Embryonic facial prominence (tissue), 1 donor: ENCODE measurements around the gene GALNT2.

ENCODE experiments used
- DNase-seq: peaks from one replicate; pipeline ENCODE4 v3.0.0-alpha.2; 2016; ENCODE audit errors: extremely low spot score

GALNT2 gene

DNA sequence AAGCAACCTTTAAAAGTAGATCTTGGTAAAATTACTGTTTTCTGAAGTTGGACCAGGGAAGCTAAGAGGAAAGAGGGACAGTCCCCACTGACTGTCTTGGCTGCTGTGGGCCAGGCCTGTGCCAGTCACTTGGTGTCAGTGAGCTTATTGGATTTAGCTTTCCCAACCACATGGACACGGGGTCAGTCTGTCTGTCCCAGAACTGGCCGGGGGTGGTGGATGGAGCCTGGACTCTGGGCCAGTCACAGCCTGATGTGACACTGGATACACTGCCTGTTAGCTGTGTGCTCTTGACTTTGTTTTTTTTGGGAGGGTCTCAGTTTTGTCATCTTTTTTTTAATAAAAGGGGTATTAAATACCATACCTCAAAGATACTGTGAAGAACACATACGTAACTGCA is 96.7 kb downstream of the GALNT2 start:
- DNase-seq: no peak

DNA sequence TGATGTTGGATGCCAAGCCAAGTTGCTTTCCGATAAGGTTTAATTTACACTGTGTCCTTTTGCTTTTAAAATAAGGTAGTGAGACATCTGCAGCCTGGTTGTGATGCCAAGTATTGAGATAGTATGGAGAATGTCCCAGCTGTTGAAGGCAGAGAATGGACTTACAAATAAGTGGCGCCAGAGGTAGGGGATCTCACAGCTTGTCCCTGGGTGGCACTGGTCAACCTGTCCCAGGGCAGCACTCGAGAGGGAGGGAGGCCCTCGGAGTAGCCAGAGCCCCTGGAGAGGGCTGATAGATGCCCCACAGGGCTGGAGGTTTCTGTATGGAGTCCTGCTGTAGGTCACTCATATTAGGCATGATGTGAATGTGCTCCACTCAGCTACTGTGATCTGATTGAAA is 98.5 kb downstream of the GALNT2 start:
- no peak for DNase-seq

DNA sequence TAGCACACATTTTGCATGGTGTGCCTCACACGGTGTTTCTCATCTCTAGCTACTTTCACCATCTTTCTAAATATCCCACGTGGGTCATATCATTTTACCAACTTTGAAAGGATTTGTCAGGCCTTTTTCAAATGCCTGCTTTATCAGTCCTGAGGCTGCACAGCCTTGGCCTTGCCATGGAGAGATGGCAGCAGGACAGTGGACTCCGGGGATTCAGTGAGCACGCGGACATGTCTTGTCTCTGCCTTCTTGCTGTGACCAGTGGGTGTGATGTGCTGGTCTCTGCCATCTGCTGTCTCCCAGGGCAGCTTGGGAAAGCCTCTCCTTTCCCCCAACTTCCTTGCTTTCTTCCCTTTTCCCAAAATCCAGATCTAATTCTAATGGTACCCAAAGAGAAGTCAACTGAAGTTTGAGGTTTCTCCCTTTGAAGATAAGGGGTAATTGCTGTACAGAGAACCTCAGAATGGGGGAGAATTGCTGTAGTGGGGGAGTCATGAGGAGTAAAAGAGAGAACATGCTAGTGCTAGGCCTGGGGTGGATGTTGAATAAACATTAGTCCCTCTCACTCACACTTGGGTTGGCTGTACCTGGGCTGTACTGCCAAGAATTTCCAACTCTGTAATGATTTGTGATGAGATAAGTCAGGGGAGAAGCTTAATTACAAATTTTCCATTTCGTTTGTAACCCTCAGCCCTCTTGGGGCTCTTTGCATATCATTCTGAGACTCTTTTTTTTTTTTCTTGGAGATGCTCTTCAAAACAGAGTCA is 99.5 kb downstream of the GALNT2 start:
- DNase-seq: no peak

DNA sequence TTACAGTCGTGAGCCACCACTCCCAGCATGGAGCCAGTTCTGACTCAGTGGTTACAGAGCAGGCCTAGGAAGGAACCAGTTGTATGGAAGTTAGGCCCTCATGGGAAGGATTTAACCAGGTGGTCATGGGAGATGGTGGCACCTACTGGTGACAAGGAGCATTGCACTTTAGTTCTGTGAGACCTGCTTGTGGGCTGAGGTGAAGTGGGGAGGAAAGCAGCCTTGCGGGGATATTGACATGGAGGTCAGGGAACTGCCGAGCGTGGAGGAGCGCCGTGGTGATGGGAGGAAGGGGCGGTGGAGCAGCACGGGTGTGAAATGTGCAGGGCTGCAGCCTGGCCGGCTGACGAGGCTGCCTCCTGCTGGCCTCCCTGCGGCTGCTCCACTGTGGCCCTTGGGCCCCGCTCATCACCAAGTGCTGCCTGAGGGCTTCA is 100.4 kb downstream of the GALNT2 start:
- DNase-seq: no peak

DNA sequence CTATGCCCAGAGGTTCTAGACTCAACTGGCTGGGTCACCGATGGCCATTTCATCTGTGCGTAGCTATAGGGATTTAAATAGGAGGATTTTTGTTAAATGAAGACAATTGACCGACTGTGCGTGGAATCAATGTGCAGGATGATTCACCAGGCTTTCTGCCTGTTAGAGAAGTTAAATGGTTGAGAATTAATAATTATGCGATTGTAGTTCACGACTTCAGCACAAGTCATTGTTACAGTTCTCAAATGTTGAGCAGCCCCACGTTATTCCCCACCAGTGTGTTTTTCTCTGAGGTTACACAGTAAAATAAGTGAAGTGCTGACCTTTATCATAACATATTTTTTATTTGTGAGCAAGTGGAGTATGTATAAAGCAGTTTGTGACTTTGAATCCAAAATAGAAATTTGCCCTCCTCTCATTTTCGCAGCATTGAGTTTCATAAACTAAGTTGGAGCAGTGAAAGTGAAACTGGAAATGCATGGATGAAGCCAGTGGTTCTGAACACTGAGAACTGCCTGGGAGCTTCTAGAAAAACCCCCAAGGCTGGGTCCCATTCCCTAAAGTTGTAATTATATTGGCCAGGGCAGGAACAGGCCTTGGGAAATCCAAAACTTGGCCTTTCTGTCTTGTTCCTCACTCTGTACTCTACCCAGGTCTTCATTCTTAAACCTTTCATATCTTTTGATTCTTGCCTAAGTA is 102.6 kb downstream of the GALNT2 start:
- DNase-seq: no peak

DNA sequence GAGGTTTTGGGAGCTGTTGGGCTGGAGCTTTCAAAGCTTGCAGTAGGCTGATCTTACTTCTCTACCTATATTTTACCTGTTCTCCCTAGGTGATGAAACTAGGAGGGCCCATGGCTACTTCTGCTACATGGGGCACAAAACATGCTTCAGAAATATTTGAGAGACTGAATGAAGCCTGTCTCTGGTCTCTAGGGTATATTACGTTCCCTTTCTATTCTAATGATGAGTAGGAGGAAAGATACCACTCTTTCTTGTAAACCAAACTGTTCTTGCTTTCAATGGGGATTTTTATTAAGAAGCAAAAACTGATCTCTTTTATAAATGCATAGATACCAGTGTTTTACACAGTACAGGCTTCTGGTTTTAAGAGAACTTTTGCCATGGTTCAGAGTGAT is 103.1 kb downstream of the GALNT2 start:
- DNase-seq: no peak

DNA sequence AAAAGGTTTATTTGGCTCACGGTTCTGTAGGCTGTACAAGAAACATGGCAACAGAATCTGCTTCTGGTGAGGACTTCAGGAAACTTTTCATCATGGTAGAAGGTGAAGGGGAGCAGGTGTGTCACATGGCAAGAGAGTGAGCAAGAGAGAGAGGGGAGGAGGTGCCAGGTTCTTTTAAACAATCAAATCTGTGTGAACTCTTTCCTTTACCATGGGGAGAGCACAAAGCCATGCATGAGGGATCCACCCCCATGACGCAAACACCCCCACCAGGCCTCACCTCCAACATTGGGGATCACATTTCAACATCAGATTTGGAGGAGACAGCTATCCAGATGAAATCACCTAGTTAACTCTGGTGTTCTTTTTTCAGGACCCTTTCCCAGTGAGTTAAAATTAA is 103.6 kb downstream of the GALNT2 start:
- no peak for DNase-seq

DNA sequence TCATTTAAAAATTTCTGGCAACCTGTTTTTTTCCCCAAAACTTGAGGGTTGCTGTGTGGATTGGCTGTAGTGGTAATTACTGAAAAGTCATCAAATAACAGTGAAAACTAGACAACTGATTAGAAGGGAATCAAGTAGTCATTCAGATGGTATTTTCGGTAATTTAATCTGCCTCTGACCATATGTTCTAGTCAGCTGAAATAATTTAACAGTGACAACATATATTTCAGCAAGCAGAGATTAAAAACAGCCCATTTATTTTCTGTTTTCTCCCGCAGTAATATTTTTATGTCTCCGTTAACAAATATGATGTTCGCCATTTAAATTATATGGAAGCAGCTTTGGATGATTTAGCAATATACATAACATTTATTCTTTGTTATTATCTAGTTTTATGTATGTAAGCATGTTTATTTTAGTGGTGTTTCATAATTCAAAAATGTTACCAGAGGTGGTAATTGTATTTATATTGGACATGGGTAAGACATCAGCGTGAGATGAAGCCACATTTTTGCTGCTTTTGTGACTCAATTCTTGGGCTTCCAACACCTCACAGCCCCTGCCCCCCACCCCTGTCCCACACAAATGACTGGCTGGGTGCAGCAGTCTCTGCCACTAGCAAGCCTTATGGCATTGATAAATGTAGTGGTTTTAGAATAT is 104.4 kb downstream of the GALNT2 start:
- DNase-seq: no peak

DNA sequence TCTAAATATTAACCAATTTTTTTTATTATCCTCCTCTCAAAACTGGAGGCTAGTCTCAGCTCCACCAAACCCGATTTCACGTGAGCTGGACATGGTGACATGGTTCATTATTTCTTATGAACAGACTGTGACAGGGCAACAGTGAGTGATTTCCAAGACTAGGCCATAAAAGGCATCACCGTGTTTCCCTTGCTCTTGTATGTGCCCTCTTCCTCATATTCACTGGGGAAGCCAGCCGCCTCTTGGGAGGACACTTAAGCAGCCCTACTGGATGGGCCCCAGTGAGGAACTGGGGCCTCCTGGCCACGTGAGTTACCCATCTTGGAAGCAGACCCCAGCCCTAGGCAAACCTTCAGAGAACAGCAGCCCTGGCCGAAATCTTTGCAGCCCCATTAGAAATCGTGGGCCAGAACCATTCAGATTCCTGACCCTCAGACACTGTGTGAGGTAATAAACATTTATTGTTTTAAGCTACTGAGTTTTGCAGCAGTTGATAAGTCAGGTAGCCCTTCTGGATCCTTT is 105.0 kb downstream of the GALNT2 start:
- no peak for DNase-seq

DNA sequence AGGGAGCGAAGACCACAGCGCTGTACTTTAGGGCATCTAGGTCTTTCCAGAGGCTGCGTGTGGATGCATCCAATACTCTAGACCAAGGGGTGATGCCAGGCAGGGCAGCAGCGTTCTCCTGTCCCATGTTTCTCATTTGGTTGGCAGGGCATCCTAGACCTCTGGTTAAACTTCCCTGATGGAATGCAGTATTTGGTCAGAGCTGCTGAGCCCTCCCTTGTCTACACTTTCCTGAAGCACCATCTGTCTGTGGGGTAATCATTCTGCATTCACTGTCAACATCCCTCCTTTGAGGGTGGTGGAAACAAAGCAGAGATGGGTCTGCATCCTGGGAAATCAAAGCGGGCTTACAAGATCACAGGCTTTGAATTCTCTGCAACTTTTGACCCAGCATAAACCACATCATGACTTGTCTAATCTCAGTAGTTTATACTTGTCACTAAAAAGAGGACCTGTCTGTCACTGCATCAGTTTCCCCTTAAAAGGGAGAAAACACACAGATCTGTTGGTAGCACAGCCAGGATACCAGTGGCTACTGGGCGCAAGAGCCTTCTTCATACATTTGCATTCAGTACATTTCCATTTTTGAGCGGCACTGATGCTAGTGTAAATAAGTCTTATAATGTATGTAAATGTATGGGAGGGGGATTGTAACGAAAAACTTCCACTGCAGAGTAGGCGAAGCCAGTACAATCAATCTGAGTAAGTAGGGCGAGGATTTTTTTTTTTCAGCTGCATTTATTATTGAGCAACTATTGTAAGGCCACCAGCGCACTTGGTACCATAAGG is 106.3 kb downstream of the GALNT2 start:
- no peak for DNase-seq

DNA sequence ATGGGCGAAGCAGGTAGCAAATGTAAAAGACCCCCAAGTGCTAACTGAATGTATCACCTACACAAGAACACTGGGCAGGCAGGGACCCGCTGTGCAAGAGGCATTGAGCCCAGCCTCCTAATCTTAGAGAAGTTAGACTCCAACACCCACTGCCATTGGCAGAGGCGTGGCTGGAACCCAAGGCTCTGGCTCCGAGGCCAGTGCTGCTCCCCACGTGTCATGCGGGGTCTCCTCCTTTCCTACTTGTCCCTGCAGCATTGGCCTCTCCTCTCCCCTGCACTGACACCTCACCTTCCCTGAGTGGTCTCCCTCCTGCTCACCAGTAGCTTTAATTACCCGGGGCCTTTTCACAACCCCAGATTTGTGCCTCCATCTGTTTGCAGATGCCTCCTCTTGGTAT is 107.0 kb downstream of the GALNT2 start:
- DNase-seq: no peak

DNA sequence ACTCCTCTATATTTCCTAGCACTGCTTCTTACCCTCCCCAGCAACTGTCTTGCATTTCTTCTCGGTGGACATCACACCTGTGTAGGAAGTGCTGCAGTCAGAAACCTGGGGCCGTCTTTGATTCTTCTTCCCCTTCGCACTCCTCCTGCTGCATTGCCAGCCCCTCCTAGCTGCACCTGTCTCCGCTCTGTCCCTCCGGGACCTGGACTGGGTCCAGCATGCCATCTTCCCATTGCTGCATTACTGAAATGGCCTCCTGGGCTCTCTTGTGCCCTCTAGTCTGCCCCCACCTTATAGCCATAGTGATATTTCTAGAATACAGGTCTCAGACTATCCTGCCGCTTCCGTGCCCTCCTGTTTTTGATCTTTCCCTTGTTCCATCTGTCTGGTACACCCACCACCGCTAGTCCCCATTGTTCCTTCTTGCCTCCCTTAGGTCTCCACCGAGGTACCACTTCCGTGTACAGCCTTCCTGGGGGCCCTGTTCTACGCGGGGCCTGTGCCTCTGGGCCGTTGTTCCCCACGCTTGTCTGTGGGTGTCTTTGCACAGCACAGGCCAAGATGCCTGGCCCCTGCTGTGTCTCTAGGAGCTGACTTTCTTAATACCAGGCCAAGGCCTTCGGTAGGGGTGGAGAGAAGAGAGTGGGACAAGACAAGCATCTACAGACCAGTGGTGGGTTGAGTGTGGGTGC is 107.6 kb downstream of the GALNT2 start:
- no peak for DNase-seq

DNA sequence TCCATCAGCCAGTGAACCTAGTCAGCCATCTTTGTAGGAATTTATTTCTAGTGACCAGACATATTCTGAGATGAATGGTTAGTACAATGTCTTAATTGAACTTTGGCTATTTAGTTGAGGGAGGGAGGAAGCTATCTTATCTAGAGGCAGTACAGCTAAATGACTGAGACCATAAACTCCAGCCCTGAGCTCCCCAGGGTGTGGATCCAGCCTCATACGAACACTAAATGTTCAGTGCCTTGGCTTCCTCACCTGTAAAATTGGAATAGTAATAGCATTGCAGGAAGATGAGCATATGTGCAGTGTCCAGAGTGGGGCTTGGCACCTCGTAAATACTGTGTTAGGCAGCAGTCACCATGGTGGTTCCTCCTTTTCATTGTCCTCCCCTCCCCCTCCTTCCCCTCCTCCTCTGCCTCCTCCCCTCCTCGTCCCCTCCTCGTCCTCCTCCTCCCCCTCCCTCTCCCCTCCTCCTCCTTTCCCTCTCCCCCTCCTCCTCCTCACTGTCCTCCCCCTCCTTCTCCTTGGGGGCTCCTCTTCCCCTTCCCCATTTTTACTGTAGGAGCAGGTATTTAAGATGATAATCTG is 108.2 kb downstream of the GALNT2 start:
- DNase-seq: no peak

DNA sequence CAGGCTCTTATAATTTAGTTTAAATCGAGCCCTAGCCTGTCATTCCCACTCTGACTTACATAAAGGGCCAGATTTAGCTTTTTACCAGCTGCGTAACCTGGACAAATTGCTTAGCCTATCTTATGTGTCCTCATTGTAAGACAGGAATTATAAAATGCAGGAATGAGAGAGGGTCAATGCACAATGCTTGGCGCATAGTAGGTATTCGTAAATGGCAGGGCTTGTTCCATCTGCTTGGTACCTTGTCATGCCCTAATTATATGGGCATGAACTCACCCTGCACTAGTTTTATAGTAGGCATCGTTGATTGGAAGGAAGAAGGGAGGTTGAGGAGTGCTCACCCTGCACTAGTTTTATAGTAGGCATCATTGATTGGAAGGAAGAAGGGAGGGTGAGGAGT is 108.8 kb downstream of the GALNT2 start:
- no peak for DNase-seq

DNA sequence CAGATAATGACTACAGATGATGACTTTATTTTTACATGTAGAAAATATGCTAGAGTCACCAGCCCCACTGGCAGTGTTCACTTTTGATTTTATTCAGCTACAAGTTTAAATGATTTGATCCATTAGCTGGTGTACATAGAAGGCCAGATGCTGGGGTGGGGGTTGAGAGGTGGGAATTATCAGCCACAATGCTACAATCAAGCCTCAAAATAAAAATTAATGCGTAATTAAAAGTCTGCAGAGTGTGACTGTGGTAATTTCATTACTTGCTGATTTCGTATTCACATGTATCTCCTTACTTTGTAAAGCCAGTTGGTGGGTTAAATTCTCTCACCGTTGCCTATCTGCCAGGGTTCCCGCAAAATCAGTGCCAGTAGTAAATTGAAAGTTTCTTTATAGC is 109.3 kb downstream of the GALNT2 start:
- no peak for DNase-seq

DNA sequence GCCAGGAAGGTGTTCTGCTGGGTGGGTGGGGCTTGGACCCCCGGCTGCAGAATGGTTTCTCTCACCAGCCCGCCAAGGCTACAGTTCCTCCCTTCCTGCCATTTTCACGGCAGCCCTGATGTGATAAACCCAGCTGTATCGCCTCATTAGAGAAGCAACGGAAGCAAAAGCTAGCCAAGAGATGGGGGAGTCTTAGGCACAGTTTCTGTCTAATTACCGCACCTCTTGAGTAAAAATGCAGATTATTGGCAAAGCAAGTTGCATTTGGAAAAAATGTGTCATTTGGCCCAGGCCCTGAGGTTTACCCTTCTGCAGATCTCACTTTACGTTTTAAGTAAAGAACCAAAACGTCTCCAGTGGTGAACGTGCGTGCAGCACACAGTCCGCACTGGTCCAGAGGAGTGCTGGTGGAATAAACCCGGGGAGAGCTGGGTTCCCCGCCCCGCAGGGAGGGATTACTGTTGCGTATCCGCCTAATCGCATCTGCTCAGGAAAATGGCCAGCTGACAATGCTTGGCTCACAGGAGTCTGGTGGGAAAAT is 109.9 kb downstream of the GALNT2 start:
- no peak for DNase-seq

DNA sequence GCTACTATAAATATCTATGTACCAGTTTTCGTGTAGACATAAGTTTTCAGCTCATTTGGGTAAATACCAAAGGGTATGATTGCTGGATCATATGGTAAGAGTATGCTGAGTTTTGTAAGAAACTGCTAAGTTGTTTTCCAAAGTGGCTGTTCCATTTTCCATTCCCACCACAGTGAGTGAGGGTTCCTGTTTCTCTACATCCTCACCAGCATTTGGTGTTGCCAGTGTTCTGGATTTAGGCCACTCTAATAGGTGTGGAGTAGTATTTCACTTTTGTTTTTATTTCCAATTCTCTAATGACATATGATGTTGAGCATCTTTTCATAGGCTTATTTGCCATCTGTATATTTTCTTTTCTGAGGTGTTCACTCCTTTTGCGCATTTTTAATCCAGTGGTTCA is 112.2 kb downstream of the GALNT2 start:
- no peak for DNase-seq

DNA sequence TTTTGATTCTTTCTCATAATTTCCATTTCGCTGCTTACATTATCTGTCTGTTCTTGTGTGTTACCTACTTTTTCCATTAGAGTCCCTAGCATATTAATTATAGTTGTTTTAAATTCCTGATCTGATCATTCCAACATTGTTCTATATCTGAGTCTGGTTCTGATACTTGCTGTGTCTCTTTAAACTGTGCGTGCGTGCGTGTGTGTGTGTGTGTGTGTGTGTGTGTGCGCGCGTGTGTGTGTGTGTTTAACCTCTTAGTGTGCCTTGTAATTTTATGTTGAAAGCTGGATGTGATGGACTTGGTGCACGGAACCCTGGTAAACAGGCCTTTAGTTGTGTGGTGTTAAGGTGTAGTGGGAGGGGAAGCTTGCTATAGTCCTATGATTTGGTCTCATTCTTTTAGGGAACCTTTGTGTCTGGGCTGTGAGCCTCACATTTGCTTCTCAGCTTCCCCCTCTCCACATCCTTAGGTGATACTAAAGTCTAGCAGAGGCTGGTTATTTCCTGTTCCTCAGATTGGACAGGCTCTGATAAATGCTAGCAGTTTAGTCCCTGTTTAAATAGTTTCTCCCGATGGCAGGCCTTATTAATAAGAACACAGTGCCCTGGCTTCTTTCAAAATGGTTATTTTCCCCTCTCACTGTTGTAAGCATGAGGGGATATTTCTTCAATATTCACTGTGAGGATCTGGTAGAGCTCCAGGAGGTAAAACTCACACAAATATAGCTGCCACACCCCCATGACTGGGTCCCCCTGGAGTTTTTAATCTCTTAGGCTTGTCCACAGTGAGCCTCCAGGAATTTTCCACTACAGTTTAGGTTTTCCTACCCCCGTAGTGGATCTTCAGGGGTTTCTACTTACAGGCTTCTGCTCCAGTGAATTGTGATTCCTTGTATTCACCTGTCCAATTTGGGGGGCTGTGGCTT is 118.3 kb downstream of the GALNT2 start:
- DNase-seq: no peak

DNA sequence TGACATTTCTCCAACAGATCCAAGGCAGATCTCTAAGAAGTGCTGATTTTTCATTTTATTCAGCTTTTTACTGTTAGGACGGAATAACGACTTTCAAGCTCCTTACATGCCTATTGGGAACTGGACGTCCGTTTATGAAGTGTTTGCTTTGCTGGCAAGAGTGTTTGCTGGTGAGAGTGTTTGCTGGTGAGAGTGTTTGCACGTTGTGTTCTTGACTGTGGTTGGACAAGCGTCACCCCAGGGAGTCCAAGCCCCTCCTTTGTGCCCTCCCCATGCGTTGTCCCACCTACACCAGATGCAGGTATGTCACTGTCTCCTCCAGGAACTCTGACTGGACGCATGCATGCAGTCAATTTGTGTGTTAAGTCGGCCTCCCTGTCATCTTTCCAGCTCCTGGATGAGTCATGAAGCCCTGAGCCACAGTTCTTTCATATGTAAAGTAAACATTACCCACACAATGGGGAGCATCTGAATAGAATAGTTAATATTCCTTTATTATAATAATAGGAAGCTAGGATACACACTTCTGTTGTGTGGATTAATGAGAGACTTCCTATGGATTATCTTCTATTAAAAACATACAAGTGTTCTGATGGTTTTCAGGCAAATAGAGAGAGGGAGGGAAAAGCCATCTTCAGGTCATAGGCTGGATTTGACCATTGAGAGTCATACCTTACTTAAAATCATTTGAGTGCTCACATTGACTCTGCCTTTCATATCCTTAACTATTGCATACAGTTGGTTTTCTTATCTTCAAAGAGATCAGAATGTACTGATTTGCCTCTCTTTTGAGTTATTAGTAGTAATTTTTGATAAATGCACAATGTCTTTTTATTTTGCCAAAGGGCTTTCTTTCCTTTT is 119.2 kb downstream of the GALNT2 start:
- no peak for DNase-seq
